GM19238 (cell line): ENCODE data around the gene BAIAP2L2.
"Not testable (repeated sequence)": the region's sequence is repeated elsewhere in the genome, so short reads cannot be mapped to it uniquely, and the experiment has no call there.

Experiments used
- DNase-seq: peaks from one replicate; pipeline ENCODE4 v3.0.0; 2011; ENCODE audit warnings: low spot score; ENCODE audit not compliant: insufficient read length

The BAIAP2L2 gene

GRCh38 chr22:38110008-38110862 lies at the start of gene BAIAP2L2:
Gene BAIAP2L2 (minus strand): TSS chr22:38110684. CDS start chr22:38110525, 159 bp downstream.
- DNase-seq: no peak

- no peak for DNase-seq
Observed at GRCh38 chr22:38155703-38156102, 45.2 kb upstream of the BAIAP2L2 start.

- not testable (repeated sequence) for DNase-seq
Observed at GRCh38 chr22:38154563-38154915, 44.1 kb upstream of the BAIAP2L2 start.

GRCh38 chr22:38153821-38154562 lies 43.5 kb upstream of the BAIAP2L2 start:
- no peak for DNase-seq

GRCh38 chr22:38151126-38151500 lies 40.6 kb upstream of the BAIAP2L2 start:
- DNase-seq: no peak

GRCh38 chr22:38148245-38148644 lies 37.8 kb upstream of the BAIAP2L2 start:
- no peak for DNase-seq

GRCh38 chr22:38146166-38146565 lies 35.7 kb upstream of the BAIAP2L2 start:
- DNase-seq: not testable (repeated sequence)

- no peak for DNase-seq
Observed at GRCh38 chr22:38144025-38144405, 33.5 kb upstream of the BAIAP2L2 start.

GRCh38 chr22:38142606-38143005 lies 32.1 kb upstream of the BAIAP2L2 start:
- no peak for DNase-seq

GRCh38 chr22:38141217-38141973 lies 30.9 kb upstream of the BAIAP2L2 start:
- DNase-seq: no peak

- no peak for DNase-seq
Observed at GRCh38 chr22:38139901-38140300, 29.4 kb upstream of the BAIAP2L2 start.

GRCh38 chr22:38138961-38139360 lies 28.5 kb upstream of the BAIAP2L2 start:
- DNase-seq: no peak

GRCh38 chr22:38137876-38138687 lies 27.6 kb upstream of the BAIAP2L2 start:
- DNase-seq: no peak

- no peak for DNase-seq
Observed at GRCh38 chr22:38136607-38137006, 26.1 kb upstream of the BAIAP2L2 start.

GRCh38 chr22:38135133-38135706 lies 24.7 kb upstream of the BAIAP2L2 start:
- no peak for DNase-seq

- DNase-seq: no peak
Observed at GRCh38 chr22:38133331-38133730, 22.8 kb upstream of the BAIAP2L2 start.

GRCh38 chr22:38132794-38133193 lies 22.3 kb upstream of the BAIAP2L2 start:
- no peak for DNase-seq

GRCh38 chr22:38132136-38132535 lies 21.7 kb upstream of the BAIAP2L2 start:
- no peak for DNase-seq

GRCh38 chr22:38131399-38131798 lies 20.9 kb upstream of the BAIAP2L2 start:
- DNase-seq: no peak

GRCh38 chr22:38129856-38130255 lies 19.4 kb upstream of the BAIAP2L2 start:
- DNase-seq: no peak

GRCh38 chr22:38129021-38129420 lies 18.5 kb upstream of the BAIAP2L2 start:
- DNase-seq: no peak
